ENCODE results near the gene CASQ2.
A peak's percentile ranks its signal among the peaks of the same experiment; 100 is the strongest.
"Not testable (repeated sequence)": the region's sequence is repeated elsewhere in the genome, so short reads cannot be mapped to it uniquely, and the experiment has no call there.

CASQ2 gene

DNA sequence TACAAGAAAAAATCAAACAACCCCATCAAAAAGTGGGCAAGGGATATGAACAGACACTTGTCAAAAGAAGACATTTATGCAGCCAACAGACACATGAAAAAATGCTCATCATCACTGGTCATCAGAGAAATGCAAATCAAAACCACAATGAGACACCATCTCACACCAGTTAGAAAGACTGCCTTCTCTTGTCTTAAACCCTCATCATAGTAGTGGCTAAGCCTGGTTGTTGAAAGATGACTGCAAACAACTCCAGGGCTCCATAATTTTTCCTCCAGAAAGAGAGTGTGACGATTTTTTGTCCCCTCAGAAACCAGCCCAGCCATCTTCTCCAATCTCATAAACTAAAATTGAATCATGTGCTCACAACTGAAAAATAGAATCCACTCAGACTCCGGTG is 12.1 kb upstream of the CASQ2 start:
- DNase-seq (ENCODE audit: low read depth) = not testable (repeated sequence)

DNA sequence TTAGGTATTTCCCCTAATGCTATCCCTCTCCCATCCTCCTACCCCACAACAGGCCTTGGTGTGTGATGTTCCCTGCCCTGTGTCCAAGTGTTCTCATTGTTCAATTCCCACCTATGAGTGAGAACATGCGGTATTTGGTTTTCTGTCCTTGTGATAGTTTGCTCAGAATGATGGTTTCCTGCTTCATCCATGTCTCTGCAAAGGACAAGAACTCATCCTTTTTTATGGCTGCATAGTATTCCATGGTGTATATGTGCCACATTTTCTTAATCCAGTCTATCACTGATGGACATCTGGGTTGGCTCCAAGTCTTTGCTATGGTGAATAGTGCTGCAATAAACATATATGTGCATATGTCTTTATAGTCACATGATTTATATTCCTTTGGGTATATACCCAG is 10.6 kb upstream of the CASQ2 start:
- DNase-seq (ENCODE audit: low read depth) = not testable (repeated sequence)

DNA sequence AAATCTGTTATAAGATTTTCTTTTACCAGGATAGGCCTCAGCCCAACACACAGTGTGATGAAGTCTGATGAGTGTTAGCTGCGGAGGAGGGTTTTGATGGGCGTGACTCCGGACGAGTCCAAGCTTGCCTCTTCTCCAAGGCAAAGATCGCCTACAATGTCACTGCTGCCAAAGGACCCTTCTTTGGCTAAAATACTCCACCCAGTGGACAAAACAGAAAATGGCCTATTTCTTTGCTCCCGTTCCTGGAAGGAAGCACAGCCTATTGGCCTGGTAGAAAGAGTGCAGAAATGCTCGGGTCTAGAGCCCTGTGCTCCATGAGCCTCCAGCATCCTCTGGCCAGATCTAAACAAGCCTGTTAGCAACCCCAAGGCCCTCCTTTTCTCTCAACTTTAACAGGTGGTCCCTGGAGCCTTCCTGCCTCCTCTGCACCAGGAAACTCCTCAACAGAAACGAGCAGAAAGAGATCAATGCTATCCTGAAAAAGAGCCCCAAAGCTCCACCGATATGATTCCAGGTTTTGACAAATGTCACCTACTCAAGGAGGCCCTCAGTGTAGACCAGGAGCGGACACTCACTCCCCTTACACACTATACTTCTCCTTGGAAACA is 3.4 kb upstream of the CASQ2 start:
- DNase-seq (ENCODE audit: low read depth) = peak; percentile 2

DNA sequence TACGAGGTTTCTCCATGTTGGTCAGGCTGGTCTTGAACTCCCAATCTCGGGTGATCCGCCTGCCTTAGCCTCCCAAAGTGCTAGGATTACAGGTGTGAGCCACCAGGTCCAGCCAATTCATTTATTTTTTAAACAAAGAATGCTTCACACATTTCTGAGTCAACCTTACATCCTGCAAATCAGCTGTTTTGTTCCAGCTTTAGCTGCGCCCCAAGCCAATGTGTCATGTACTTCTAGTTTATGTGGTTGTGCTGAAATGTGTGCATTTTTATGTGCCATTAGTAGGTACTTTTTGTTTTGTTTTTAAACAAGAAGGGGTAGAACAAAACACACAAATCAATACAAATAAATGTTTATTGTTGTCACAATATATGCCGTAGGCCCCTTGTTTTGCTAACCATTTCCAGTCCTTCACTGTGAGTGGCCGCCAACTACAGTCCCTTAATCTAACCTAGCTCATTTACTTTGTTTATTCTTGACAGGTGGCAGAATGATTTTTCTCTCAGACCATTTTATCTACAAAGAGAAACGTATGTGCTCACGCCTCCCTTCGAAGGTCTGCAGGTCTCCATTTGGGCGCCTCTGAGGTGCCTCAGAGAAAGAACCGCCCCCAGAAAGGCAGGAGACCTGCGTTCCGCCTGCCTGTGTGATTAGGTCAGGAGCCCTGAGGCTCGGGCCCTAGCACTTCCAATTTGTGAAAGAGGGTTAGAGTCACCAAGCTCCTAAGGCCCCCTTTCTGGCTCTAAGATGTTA is 2.8 kb upstream of the CASQ2 start:
- DNase-seq (ENCODE audit: low read depth) = no peak

DNA sequence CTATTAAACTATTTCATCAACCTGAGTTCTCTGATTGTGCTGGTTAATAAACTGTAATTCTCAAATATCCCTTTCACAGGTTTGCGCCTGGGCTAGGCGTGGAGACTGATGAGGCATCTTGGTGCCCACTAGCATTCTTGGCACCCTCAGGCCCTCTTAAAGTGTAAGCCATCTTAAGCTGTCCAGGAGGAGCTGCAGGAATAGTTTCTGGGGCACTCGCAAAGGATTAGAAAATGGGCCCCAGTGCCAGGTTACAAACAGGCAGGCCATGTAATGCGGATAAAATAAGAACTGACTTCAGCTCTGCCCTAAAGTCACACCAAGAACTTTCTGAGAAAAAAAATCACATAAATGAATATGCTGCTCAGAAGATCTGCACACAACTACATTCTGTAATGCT is 1.1 kb downstream of the CASQ2 start:
- DNase-seq (ENCODE audit: low read depth) = no peak

DNA sequence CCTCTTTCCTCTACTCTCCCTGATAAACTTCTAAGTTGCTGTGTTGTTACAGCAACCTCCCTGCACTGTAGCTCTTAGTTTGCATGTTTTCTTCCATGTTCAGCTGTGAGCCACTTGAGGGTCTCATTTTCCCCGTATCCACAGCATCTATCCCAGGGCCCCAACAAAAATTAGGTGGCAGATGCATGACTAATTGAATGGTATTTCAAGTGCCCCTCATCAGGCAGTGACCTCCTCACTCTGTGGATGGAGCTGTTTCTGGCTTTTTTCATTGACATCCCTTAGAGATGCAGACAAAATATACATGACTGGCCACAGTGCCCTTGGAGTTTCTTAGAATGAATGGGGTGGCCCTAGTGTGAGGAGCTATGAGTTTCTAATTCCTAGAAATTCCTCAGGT is 3.4 kb downstream of the CASQ2 start:
- no peak for DNase-seq (ENCODE audit: low read depth)

DNA sequence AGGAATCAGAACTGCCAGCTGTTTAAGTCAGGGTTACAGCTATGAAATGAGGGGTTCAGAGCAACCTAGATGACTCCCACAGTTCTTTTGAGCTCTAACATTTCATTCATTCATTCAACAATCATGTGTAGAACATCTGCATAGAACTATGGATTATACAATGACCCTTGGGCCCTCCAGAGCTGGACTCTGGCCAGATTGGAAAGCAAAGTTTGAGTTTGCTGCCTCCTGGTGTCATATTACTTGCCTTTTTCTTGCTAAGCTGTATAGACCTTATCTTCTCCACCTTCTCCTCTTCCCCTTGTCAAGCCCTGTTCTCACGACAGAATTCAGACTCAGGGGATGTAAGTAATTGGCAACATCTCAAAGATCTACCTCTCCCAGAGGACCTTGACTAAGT is 4.0 kb downstream of the CASQ2 start:
- no peak for DNase-seq (ENCODE audit: low read depth)

DNA sequence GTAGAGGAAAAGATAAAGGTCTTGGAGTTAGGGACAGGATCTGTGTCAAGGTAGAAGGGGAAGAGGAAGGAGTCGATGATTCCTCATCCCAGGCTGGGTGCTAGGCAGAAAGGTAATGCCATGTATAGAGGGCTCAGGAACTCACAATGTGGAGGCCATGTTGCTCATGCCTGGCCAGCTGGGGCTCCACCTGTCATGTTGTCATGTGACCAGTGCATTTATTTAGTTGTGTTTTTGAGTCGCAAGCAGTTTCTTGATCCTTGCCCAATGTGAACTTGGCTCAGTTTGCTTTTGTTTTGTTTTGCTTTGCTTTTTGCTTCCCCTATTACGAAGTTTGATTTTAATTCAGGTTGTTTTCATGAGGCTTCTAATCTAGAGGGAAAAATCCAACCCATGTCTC is 5.7 kb downstream of the CASQ2 start:
- DNase-seq (ENCODE audit: low read depth) = no peak

DNA sequence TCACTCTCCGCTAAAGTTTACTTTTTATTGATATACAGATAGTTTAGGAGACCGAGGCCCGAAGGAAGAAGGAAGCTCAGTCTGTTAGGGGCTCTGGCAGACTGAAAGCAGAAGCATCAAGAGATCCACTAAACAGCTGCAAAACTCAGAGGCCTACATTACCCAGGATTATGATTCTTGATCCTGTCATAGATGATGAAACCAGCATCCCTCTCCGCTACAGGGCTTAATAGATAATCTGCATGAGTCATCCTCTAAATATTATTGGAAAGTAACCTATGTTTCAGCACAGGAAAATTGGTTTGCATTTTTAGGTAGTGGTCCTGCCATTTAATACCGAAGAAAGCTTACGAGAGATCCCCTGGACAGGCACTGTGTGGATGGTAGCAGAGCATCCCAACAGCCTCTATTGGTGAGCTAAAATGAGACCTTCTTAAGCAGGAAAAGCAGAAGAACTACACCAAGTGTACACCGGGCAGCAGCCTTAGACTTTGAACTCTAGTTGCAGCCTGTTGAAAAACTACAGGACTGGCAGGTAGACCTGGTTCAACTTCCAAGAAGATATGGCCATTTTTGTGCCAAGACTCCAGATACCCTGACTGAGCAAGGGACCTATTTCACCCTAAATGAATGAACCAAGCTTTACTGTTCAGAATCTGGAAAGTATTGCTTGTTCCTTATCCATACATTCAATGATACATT is 6.8 kb downstream of the CASQ2 start:
- DNase-seq (ENCODE audit: low read depth) = no peak

DNA sequence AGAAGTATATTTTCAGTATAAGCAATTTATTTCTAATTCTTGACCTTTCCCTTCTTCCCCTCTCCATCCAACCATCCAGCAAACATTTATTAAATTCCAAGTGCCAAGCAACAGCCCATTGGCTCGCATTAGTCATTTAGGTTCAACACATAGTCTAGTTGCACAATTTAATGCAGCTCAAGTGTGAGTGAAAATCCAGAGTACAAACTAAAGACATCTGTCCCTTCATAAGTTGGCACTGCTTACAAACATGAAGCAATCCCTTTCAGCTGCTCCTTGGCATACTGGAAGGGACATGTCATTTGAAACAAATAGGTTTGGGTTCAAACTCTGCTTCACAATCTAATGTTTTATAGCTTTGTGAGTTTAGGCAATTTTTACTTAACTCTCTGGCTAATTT is 10.7 kb downstream of the CASQ2 start:
- DNase-seq (ENCODE audit: low read depth) = no peak

DNA sequence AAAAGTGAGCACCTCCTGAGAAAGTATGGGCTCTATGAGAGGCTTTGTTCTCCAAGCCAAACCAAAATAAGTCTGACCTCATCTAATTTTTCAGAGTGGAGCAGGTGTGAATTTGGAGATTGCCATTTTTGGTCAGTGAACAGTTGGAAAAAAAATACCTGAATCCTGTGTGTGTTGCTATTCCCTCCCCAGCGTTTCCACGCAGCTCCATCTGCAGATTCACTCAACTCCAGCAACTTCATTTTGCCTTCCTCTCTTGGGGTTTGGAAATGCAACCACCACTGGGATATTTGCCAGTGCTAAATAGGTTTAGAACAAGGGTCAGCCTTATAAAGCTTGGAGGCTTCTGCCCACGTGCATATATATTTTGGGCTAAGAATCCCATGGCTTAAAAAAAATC is 11.2 kb downstream of the CASQ2 start:
- no peak for DNase-seq (ENCODE audit: low read depth)

DNA sequence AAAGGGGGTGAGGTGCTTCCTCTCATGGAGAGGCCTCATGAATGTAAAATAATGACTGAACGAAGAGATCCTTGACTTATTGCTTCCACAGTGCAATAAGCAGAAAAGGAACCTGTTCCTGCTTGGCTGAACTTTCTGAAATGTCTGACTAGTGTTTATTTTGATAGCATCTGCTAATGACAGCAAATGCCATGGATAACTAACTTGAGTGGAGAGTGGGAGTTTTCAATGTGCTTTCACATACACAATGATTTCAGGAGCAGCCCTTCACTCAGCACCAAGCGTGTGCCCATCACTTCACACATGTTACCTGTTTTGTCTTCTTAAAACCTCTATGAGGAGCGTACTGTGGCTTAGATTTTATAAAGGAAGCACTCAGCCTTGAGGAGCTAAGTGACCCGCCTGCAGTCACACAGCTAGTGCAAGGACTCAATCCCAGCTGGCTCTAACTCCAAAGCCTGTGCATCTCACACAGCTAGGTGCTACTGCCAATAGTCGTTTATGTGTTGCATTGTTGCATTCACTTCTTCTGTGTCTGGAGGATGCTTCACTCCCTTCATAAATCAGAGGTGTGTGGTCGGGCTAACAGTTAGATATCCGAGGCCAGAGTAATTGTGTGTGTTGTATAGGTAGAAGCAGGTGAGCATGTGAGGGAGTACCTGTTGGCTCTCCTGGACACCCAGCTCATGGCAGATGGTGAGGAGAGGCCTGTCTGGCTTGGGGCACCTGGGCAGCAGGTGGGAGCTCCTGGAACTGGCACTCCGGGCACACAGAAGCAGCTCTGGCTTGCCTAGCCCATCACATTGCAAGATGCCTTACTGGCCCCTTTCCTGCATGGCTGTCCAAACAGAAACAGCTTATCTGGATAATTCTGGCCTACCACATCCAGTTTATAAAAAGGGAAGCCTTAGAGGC is 12.8 kb downstream of the CASQ2 start:
- no peak for DNase-seq (ENCODE audit: low read depth)

DNA sequence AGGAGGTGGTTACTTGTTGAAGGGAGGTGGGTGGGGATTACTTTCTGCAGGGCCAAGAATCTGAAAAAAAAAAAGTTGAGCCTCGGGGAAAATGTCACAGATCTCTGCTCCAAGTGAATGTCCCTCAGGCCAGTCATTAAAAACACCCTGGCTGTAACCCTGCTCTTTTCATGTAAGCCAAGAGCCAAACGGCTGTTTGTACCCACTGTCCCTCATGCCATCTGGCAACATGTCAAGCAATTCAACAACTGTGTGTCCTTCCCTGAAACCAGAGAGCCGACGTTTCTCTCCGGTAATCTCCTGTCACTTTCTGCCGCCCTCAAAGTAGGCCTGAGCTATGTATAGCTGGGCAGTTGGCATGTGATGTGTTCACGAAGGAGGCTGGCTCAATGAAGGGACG is 14.7 kb downstream of the CASQ2 start:
- no peak for DNase-seq (ENCODE audit: low read depth)

DNA sequence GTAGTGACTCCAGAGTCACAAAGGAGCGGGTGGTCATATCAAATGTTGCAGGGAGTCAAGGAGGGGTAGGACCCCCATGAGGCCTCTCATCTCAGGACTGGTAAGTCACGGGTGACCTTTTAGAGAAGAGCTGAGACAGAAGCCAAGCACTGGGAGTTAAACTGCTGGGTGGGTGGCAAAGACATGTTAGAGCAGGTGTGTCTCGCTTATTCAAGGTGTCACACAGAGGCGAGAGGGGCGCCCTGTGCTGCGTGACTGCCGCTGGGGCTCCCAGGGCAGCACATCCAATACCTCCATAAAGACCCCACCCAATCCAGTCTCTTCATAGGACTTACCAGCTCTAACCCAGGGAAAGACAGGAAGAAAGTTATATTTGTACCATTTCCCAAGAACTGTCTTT is 15.2 kb downstream of the CASQ2 start:
- DNase-seq (ENCODE audit: low read depth) = no peak

DNA sequence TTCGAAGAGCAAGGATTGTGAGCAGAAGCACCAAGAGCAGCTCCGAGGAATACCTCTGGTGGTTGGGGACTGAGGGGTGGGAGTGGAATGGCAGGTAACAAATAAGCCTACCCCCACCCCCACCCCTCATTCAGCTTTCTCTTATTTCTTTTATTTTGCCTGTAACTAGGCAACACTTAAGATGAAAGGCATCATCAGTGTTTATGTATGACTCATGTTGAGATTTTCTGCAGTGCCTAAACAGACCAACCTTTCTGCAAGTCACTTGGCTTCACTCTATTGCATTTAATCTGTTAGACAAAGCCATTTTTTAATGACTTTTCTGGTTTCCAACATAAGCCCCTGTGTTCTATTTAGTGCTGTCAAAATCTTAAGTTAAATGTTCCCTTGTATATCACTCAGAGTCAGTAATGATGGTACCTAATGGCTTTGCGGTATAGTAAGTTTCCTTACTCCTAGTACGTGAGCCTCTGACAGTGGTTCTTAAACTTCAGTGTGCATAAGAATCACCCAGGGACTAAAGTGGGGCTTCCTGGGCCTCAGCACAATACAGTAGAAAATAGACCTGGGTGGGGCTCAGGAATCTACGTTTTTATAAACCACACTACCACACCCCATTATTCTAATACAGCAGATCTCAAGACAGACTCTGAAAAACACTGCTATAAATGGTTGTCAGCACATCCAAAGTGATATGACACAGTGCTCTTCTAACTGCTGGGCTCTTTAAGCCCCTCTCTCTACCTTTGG is 19.9 kb downstream of the CASQ2 start:
- DNase-seq (ENCODE audit: low read depth) = no peak

DNA sequence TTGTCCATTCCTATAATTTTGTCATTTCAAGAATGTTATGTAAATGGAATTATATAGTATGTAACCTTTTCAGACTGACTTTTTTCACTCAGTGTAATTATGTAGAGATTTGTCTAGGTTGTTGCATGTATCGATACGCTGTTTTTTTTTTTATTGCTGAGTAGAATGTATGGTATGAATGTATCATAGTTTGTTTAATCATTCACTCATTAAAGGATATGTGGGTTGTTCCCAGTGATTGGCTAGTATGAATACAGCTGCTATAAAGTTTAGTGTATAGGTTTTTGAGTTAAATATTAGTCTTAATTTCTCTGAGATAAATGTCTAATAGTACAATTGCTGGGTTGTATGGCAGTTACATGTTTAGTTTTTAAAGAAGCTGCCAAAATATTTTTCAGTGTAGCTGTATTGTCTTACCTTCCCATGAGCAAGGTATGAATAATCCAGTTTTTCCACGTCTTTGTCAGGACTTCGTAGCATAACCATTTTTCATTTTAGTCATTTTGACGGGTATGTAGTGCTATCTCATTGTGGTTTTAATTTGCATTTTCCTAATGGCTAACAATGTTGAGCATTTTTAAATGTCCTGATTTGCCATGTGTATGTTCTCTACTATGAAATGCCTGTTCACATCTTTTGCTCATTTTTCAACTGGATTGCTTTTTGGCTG is 22.4 kb downstream of the CASQ2 start:
- DNase-seq (ENCODE audit: low read depth) = no peak

DNA sequence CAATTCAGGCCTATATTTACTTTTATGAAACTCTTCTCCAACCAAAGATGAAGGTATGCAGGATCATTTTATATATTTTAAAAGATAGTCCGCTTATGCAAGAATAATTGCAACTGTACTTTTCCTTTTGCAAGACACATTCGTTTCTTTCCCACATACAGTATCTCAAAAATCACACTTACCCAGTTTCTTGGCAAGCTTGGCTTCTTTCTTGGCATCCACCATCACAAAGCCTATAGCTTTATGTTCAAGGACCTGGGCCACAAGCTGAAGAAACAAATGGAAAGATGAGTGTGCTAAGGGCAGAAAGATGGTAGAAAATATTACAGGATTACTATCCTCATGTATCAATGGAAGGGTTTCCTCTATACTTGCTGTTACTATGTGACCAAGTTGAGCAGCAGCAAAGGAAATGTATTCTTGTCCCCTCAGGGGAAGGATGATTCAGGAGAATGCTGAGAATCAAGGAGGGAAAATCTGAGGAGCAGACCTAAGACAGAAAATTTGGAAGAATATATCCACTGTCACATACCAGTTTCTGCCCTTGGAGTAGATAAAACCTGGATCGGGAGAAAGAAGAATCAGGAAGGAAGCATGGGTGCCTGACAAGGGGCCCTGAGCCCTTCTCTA is 23.8 kb downstream of the CASQ2 start:
- DNase-seq (ENCODE audit: low read depth) = no peak

DNA sequence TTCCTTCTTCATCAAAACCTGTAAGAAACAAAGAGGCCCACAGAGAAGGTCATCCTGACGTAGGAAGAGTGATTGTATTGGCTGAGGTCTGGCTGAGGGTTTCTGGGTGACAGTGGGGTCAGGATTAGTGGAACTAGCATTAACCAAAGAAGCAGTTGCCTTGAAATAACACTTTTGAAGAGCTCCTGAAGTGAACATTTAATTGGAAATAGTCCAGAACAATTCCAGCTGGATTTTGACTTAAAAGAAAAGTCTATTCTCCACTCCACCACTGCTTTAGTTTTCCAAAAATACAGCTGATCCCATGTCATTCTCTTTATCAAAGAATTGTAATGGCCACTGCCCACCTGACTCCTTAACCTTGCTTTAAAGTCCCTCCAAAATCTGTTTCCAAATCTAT is 27.7 kb downstream of the CASQ2 start:
- no peak for DNase-seq (ENCODE audit: low read depth)

DNA sequence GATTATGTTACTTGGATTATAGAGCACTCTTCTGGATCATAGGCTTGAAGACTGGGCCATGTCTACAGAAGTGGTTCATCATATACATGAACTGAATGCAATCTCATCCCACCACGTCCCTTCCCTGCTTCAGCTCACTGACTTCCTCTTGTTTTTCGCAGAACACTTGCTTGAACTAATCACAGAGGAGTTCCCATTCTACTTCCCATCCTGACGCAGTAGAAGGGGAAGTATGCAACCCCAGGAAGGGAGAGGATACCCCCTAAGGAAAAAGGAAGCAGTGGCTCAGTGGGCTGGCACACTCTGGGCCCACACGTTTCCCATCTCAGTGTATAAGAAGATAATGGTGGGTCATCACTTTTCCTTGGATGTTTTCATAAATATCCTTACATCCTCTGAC is 36.2 kb downstream of the CASQ2 start:
- no peak for DNase-seq (ENCODE audit: low read depth)

DNA sequence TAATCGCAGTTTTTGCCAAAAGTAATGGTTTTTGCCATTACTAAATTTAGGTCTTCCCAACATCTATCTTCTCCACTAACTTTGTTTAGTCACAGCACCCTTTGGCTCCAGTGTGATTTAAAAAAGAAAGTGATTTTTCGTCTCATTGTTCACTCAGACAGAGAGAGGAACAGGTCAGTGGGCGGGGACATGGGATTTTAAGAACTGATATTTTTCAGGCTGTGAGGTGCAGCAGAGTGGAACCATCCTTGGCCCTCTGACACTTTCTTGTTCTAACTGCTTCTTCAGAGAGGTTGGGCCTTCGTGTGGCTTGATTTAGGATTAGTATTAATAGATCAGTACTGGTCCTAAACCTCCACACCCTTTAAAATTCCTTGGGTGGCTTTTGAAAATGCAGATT is 38.8 kb downstream of the CASQ2 start:
- no peak for DNase-seq (ENCODE audit: low read depth)

DNA sequence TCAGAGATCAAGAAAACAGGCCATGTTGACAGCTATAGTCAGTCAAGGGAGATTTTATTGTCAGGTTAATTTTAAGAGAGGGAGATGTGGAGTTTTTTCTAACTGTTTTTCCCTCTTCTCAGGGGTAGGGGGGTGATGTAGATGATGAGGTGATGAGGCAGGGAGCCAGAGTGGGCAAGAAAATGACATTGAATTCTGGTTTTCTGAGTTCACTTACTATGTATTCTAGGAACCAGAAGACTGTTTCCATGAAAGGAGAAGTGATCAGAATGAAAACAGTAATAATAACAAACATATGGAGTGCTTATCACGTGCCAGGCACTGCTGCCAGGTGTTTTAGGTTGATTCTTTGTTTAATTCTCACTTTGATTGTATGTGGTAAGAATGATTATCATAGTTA is 40.2 kb downstream of the CASQ2 start:
- DNase-seq (ENCODE audit: low read depth) = no peak
